Measurements from ENCODE around the gene HMGCL. TPM values are rescaled to one million over a fixed set of nuclear protein-coding genes. Genes with fewer than 3 reads are reported as not detected.

The HMGCL gene
- total RNA-seq, 1 experiment from 2014 or later, result 23.1 TPM

GRCh38 chr1:23845163-23845562 is 19.9 kb upstream of the HMGCL start:
- TSS peak; percentile 66 for BruUV-seq (replicated peaks)
- CTCF ChIA-PET, result no interaction called here
- DNase-seq, result no peak
- Mint-ChIP-seq H3K36me3 (ENCODE audit: insufficient read depth, unreplicated experiment) (no peaks in the 10 kb centered on the region), H3K27me3 (ENCODE audit: unreplicated experiment) (no peaks in the 10 kb centered on the region), H3K27ac (ENCODE audit: unreplicated experiment) (no peak overlapping the region), H3K4me3 (ENCODE audit: low read depth, unreplicated experiment) (no peak overlapping the region), H3K9me3 (ENCODE audit: low read depth, unreplicated experiment) (no peaks in the 10 kb centered on the region), H3K4me1 (ENCODE audit: low read depth, unreplicated experiment) (no peaks in the 10 kb centered on the region)
- TF ChIP-seq, protein P1, sequence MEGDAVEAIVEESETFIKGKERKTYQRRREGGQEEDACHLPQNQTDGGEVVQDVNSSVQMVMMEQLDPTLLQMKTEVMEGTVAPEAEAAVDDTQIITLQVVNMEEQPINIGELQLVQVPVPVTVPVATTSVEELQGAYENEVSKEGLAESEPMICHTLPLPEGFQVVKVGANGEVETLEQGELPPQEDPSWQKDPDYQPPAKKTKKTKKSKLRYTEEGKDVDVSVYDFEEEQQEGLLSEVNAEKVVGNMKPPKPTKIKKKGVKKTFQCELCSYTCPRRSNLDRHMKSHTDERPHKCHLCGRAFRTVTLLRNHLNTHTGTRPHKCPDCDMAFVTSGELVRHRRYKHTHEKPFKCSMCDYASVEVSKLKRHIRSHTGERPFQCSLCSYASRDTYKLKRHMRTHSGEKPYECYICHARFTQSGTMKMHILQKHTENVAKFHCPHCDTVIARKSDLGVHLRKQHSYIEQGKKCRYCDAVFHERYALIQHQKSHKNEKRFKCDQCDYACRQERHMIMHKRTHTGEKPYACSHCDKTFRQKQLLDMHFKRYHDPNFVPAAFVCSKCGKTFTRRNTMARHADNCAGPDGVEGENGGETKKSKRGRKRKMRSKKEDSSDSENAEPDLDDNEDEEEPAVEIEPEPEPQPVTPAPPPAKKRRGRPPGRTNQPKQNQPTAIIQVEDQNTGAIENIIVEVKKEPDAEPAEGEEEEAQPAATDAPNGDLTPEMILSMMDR (IDR thresholded peaks at IDR 0.05; ENCODE audit: unreplicated experiment), result no peak
- intact Hi-C loops (cut with micrococcal nuclease; ENCODE audit: unreplicated experiment), result no loop called here

GRCh38 chr1:23843644-23844043 is 18.4 kb upstream of the HMGCL start:
- H3K27ac Mint-ChIP-seq (ENCODE audit: unreplicated experiment), result no peak overlapping the region
- CTCF ChIA-PET, result interaction anchor here (0.6 kb wide), 1 partner anchor 18 kb away, joined by 5 read pairs; the partner anchor contains the start of gene HMGCL

GRCh38 chr1:23838401-23838866 is 13.2 kb upstream of the HMGCL start:
- Mint-ChIP-seq H3K4me1 (ENCODE audit: low read depth, unreplicated experiment) (no peaks in the 10 kb centered on the region), H3K27ac (ENCODE audit: unreplicated experiment) (no peak overlapping the region), H3K36me3 (ENCODE audit: insufficient read depth, unreplicated experiment) (no peaks in the 10 kb centered on the region), H3K9me3 (ENCODE audit: low read depth, unreplicated experiment) (no peaks in the 10 kb centered on the region), H3K4me3 (ENCODE audit: low read depth, unreplicated experiment) (peak overlapping the region; percentile 58), H3K27me3 (ENCODE audit: unreplicated experiment) (peaks cover 17% of the 10 kb centered on the region)
- intact Hi-C loops (cut with micrococcal nuclease; ENCODE audit: unreplicated experiment), result no loop called here
- peak; percentile 74 for DNase-seq
- no TSS peak for BruUV-seq (replicated peaks)
- CTCF ChIA-PET, result no interaction called here
- TF ChIP-seq, protein P1 (IDR thresholded peaks at IDR 0.05; ENCODE audit: unreplicated experiment), result no peak

More at GRCh38 chr1:23843644-23844043, 18.4 kb upstream of the HMGCL start:
- BruUV-seq (replicated peaks), result no TSS peak
- no peaks in the 10 kb centered on the region for H3K9me3 Mint-ChIP-seq (ENCODE audit: low read depth, unreplicated experiment)
- TF ChIP-seq, protein P1 (IDR thresholded peaks at IDR 0.05; ENCODE audit: unreplicated experiment), result no peak
- no peak overlapping the region for H3K4me3 Mint-ChIP-seq (ENCODE audit: low read depth, unreplicated experiment)
- no peaks in the 10 kb centered on the region for H3K4me1 Mint-ChIP-seq (ENCODE audit: low read depth, unreplicated experiment)
- H3K36me3 Mint-ChIP-seq (ENCODE audit: insufficient read depth, unreplicated experiment), result no peaks in the 10 kb centered on the region
- no peak for DNase-seq
- intact Hi-C loops (cut with micrococcal nuclease; ENCODE audit: unreplicated experiment), result no loop called here
- no peaks in the 10 kb centered on the region for H3K27me3 Mint-ChIP-seq (ENCODE audit: unreplicated experiment)

DNA sequence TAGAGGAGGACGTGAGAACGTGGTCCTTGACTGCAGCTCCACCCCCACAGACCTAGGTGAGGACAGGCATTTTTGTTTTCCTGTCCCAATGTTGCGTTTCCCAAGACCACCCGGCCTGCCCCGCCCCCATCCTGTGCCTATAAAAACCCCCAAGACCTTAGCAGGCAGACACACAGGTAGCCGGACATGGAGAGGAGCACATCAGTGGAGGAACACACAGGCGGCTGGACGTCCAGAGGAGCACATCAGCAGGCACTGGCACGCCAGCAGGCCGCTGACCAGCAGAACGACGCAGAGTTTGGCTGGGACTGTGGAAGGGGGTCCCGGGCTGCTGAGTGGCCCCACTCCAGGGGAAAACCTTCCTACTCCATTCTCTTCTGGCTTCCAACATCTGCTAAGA is 12.7 kb upstream of the HMGCL start:
- no peaks in the 10 kb centered on the region for H3K9me3 Mint-ChIP-seq (ENCODE audit: low read depth, unreplicated experiment)
- peak overlapping the region; percentile 58 for H3K4me3 Mint-ChIP-seq (ENCODE audit: low read depth, unreplicated experiment)
- no peaks in the 10 kb centered on the region for H3K36me3 Mint-ChIP-seq (ENCODE audit: insufficient read depth, unreplicated experiment)
- TF ChIP-seq, protein P1 (IDR thresholded peaks at IDR 0.05; ENCODE audit: unreplicated experiment), result no peak
- H3K27ac Mint-ChIP-seq (ENCODE audit: unreplicated experiment), result no peak overlapping the region
- peaks cover 17% of the 10 kb centered on the region for H3K27me3 Mint-ChIP-seq (ENCODE audit: unreplicated experiment)
- CTCF ChIA-PET, result no interaction called here
- no TSS peak for BruUV-seq (replicated peaks)
- no peaks in the 10 kb centered on the region for H3K4me1 Mint-ChIP-seq (ENCODE audit: low read depth, unreplicated experiment)
- intact Hi-C loops (cut with micrococcal nuclease; ENCODE audit: unreplicated experiment), result no loop called here
- no peak for DNase-seq

Measured in Calu3 (cell line).